B cell (primary cell): ENCODE measurements around the gene ATIC.

Experiments used
- EZH2 ChIP-seq: IDR thresholded peaks from 2 replicates; pipeline ENCODE4 v1.6.1; 2012; ENCODE audit warnings: borderline replicate concordance, low read depth, mild to moderate bottlenecking, moderate library complexity, low read length; ENCODE audit not compliant: insufficient read depth, poor library complexity, severe bottlenecking
- TF ChIP-seq, protein P1 (sequence below): fragments of 200-600 bp; IDR thresholded peaks from one replicate; pipeline ENCODE4 v1.8.0; 2022; ENCODE audit warnings: antibody characterized with exemption, mild to moderate bottlenecking

DNA sequence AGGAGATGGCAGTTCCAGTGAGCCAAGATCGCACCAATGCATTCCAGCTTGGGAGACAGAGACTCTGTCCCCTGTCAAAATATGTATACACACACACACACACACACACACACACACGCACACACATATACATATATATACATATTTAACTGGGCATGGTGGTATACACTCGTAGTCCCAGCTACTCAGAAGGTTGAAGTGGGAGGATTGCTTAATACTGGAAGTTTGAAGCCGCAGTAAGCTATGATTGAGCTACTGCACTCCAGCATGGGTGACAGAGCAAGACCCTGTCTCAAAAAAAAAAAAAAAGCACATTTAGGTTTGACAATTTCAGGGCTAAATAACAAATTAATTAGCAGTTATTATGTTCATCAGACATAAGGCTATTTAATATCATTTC, 36.0 kb upstream of the ATIC start:
- TF ChIP-seq, protein P1, sequence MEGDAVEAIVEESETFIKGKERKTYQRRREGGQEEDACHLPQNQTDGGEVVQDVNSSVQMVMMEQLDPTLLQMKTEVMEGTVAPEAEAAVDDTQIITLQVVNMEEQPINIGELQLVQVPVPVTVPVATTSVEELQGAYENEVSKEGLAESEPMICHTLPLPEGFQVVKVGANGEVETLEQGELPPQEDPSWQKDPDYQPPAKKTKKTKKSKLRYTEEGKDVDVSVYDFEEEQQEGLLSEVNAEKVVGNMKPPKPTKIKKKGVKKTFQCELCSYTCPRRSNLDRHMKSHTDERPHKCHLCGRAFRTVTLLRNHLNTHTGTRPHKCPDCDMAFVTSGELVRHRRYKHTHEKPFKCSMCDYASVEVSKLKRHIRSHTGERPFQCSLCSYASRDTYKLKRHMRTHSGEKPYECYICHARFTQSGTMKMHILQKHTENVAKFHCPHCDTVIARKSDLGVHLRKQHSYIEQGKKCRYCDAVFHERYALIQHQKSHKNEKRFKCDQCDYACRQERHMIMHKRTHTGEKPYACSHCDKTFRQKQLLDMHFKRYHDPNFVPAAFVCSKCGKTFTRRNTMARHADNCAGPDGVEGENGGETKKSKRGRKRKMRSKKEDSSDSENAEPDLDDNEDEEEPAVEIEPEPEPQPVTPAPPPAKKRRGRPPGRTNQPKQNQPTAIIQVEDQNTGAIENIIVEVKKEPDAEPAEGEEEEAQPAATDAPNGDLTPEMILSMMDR, result no peak
- no peak for TF ChIP-seq EZH2
